HG03575 (cell line): Measurements from ENCODE around the gene CLEC16A.
"Not testable (repeated sequence)": the region's sequence is repeated elsewhere in the genome, so short reads cannot be mapped to it uniquely, and the experiment has no call there.

Experiments
- ATAC-seq: cut with Tn5 transposase; IDR thresholded peaks from one replicate; pipeline ENCODE4 v1.9.1; 2021; ENCODE audit not compliant: unreplicated experiment, insufficient number of reproducible peaks, low FRiP score; ENCODE audit errors: extremely low read depth

Gene CLEC16A

GRCh38 chr16:10923650-10924214 is 20.6 kb upstream of the CLEC16A start:
- no peak for ATAC-seq

- not testable (repeated sequence) for ATAC-seq
These were observed 19.1 kb upstream of the CLEC16A start for GRCh38 chr16:10925285-10925684.

GRCh38 chr16:10926094-10926493 is 18.3 kb upstream of the CLEC16A start:
- no peak for ATAC-seq

- no peak for ATAC-seq
These were observed 17.5 kb upstream of the CLEC16A start for GRCh38 chr16:10926867-10927266.

- no peak for ATAC-seq
These were observed 16.8 kb upstream of the CLEC16A start for GRCh38 chr16:10927497-10928112.

- ATAC-seq, result not testable (repeated sequence)
These were observed 15.3 kb upstream of the CLEC16A start for GRCh38 chr16:10929097-10929496.

GRCh38 chr16:10929853-10930754 is 14.3 kb upstream of the CLEC16A start:
- ATAC-seq, result no peak

- ATAC-seq, result no peak
These were observed 13.6 kb upstream of the CLEC16A start for GRCh38 chr16:10930755-10931093.

GRCh38 chr16:10931134-10931533 is 13.2 kb upstream of the CLEC16A start:
- ATAC-seq, result no peak

GRCh38 chr16:10931977-10932632 is 12.3 kb upstream of the CLEC16A start:
- no peak for ATAC-seq

- no peak for ATAC-seq
These were observed 11.2 kb upstream of the CLEC16A start for GRCh38 chr16:10932959-10933710.

- no peak for ATAC-seq
These were observed 10.5 kb upstream of the CLEC16A start for GRCh38 chr16:10933865-10934264.

GRCh38 chr16:10934325-10935107 is 9.8 kb upstream of the CLEC16A start:
- no peak for ATAC-seq

- no peak for ATAC-seq
These were observed 9.0 kb upstream of the CLEC16A start for GRCh38 chr16:10935226-10935915.

- no peak for ATAC-seq
These were observed 7.9 kb upstream of the CLEC16A start for GRCh38 chr16:10936272-10936984.

GRCh38 chr16:10937068-10937859 is 7.1 kb upstream of the CLEC16A start:
- ATAC-seq, result no peak
